ENCODE results near the gene SLC47A2.
"Not testable (repeated sequence)": the region's sequence is repeated elsewhere in the genome, so short reads cannot be mapped to it uniquely, and the experiment has no call there.

GRCh38 chr17:19684909-19685580, 31.3 kb downstream of the SLC47A2 start:
- not testable (repeated sequence) for TF ChIP-seq CTCF (conservative IDR thresholded peaks at IDR 0.05); EZH2 (IDR thresholded peaks at IDR 0.05; ENCODE audit: low read depth)
